Measurements from ENCODE around the gene SATB1. TPM values are rescaled to one million over a fixed set of nuclear protein-coding genes. Genes with fewer than 3 reads are reported as not detected.
"Not testable (repeated sequence)": the region's sequence is repeated elsewhere in the genome, so short reads cannot be mapped to it uniquely, and the experiment has no call there.

The SATB1 gene
- total and polyA plus RNA-seq, 5 experiments from 2014 or later = 196 to 436 (median 265) TPM

DNA sequence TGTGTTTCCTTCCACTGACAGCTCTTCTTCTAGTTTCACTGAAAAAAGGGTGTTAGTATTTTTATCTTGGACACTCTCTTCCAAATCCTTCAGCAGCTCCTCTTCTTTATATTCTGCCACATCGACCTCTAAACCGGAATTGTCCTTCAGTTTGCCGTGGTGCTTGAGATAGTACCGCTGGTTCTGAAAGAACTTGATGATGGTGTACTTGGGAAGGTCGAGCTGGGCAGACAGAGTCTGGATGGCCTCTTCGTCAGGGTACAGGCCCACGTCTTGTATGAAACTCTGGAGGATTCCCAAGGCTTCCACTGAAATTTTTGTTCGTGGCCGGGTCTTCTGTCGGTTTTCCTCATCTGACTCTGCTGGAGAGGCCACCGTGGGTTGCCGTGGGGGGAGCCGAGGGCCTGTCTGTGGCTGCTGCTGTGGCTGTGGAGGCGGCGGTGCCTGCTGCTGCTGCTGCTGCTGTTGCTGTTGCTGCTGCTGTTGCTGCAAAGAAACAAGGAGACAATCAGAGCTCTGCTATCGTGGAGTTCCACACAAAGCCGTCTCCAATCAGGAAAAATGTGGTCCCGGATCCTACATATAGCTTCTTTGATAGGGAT is 75.8 kb downstream of the SATB1 start:
- Mint-ChIP-seq H3K9me3 (no peaks in the 10 kb centered on the region), H3K27me3 (no peaks in the 10 kb centered on the region), H3K27ac (peak overlapping the region; percentile 37 to 90 (median 80)), H3K36me3 (peaks cover 7 to 70% (median 38%) of the 10 kb centered on the region in 3 donors), H3K4me1 (peaks cover 31 to 58% (median 57%) of the 10 kb centered on the region in 4 donors), H3K4me3 (peak overlapping the region in 5 of 10 donors; percentile 3 to 60 (median 20))
- DNase-seq (no peak), ATAC-seq (peak; percentile 16 to 32)
- POLR2A ChIA-PET = interaction anchor here (1.6 kb wide), 1 partner anchor 62 kb away, joined by 3 read pairs; no protein-coding TSS in a partner anchor

DNA sequence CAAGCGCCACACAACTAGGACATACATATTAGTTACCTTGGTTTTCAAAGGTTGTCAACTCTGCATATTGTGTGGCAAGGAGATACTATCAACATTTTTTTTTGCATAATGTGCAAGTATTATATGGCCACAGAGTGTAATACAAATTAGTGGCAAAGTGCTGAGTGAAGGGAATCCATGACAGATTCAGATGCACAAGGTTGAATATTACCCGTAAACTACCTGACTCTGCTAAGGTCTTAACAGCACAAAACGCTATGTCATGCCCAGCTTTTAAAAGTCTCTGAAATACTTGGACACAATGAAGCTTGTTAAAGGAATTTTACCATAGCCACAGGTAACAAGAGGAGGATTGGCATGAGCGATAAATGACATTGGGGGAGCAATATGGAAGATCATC is 79.0 kb downstream of the SATB1 start:
- Mint-ChIP-seq H3K9me3 (no peaks in the 10 kb centered on the region), H3K4me3 (no peak overlapping the region), H3K27me3 (no peaks in the 10 kb centered on the region), H3K4me1 (peaks cover 17 to 42% (median 38%) of the 10 kb centered on the region in 4 donors), H3K27ac (peak overlapping the region in 6 of 10 donors; percentile 7 to 79 (median 49)), H3K36me3 (peaks cover 7 to 41% (median 23%) of the 10 kb centered on the region in 3 donors)
- POLR2A ChIA-PET = interaction anchor here (0.7 kb wide), 1 partner anchor 481 kb away, joined by 3 read pairs; no protein-coding TSS in a partner anchor
- ATAC-seq = peak in 1 of 2 donors; percentile 22
- DNase-seq = no peak

GRCh38 chr3:18345015-18345367 is 80.1 kb downstream of the SATB1 start:
- Mint-ChIP-seq H3K9me3 (no peaks in the 10 kb centered on the region), H3K4me1 (peaks cover 14 to 37% (median 32%) of the 10 kb centered on the region in 4 donors)

GRCh38 chr3:18344306-18345014 is 80.7 kb downstream of the SATB1 start:
- Mint-ChIP-seq H3K4me1 (peaks cover 9 to 32% (median 26%) of the 10 kb centered on the region in 4 donors), H3K27me3 (peaks cover 0 to 2% (median 0%) of the 10 kb centered on the region in 5 donors), H3K9me3 (no peaks in the 10 kb centered on the region), H3K36me3 (peaks cover 7 to 25% (median 12%) of the 10 kb centered on the region in 3 donors), H3K4me3 (peak overlapping the region in 2 of 10 donors; percentile 3 to 27), H3K27ac (peak overlapping the region in 3 of 10 donors; percentile 4 to 47 (median 46))
- DNase-seq (no peak), ATAC-seq (peak; percentile 38 to 49)
- POLR2A ChIA-PET = interaction anchor here (0.7 kb wide), 1 partner anchor 257 kb away, joined by 8 read pairs; no protein-coding TSS in a partner anchor

More at GRCh38 chr3:18345015-18345367, 80.1 kb downstream of the SATB1 start:
- ATAC-seq = peak; percentile 32 to 34
- DNase-seq = no peak
- peak overlapping the region in 3 of 10 donors; percentile 3 to 27 (median 3) for H3K4me3 Mint-ChIP-seq
- peaks cover 0 to 2% (median 0%) of the 10 kb centered on the region in 5 donors for H3K27me3 Mint-ChIP-seq
- peaks cover 7 to 31% (median 16%) of the 10 kb centered on the region in 3 donors for H3K36me3 Mint-ChIP-seq
- POLR2A ChIA-PET = no interaction called here
- peak overlapping the region in 5 of 10 donors; percentile 2 to 51 (median 46) for H3K27ac Mint-ChIP-seq

DNA sequence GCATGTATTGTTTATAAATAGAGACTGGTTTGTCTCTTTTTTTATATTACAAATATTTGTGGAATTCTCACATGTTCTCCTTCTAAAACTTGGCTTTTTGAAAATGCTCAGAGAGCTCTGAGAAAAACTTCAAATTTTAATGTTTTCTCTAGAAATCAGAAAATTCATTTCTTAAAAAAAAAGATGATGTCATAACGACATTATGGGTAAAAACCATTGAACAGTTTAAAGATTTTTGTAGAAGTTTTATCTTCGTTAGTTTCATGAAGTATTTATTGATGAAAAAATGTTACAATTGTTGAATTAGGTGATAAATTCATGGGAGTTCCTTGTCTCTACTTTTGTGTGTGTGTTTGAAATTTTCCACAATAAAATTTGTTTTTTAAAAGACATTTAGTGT is 81.3 kb downstream of the SATB1 start:
- DNase-seq (no peak), ATAC-seq (no peak)
- peaks cover 0 to 2% (median 0%) of the 10 kb centered on the region in 5 donors for H3K27me3 Mint-ChIP-seq
- H3K36me3 Mint-ChIP-seq = peaks cover 2 to 19% (median 5%) of the 10 kb centered on the region in 3 donors
- H3K9me3 Mint-ChIP-seq = no peaks in the 10 kb centered on the region
- H3K4me3 Mint-ChIP-seq = peak overlapping the region in 1 of 10 donors; percentile 7
- peak overlapping the region in 2 of 10 donors; percentile 4 to 47 for H3K27ac Mint-ChIP-seq
- H3K4me1 Mint-ChIP-seq = peaks cover 5 to 29% (median 20%) of the 10 kb centered on the region in 4 donors
- POLR2A ChIA-PET = no interaction called here

- DNase-seq (no peak), ATAC-seq (no peak)
- no peak overlapping the region for H3K4me3 Mint-ChIP-seq
- H3K27me3 Mint-ChIP-seq = peaks cover 0 to 4% (median 0%) of the 10 kb centered on the region in 5 donors
- peaks cover 0 to 2% (median 0%) of the 10 kb centered on the region in 9 donors for H3K9me3 Mint-ChIP-seq
- no peak overlapping the region for H3K27ac Mint-ChIP-seq
- H3K36me3 Mint-ChIP-seq = no peaks in the 10 kb centered on the region
- POLR2A ChIA-PET = no interaction called here
- peaks cover 3 to 19% (median 13%) of the 10 kb centered on the region in 4 donors for H3K4me1 Mint-ChIP-seq
These were observed 86.2 kb downstream of the SATB1 start for GRCh38 chr3:18338827-18339514.

- POLR2A ChIA-PET = no interaction called here
- Mint-ChIP-seq H3K9me3 (peaks cover 0 to 2% (median 0%) of the 10 kb centered on the region in 9 donors), H3K4me3 (no peak overlapping the region), H3K4me1 (peaks cover 3 to 14% (median 11%) of the 10 kb centered on the region in 4 donors), H3K36me3 (no peaks in the 10 kb centered on the region), H3K27ac (no peak overlapping the region), H3K27me3 (peaks cover 0 to 4% (median 0%) of the 10 kb centered on the region in 5 donors)
- DNase-seq (no peak), ATAC-seq (no peak)
These were observed 87.9 kb downstream of the SATB1 start for GRCh38 chr3:18337231-18337630.

GRCh38 chr3:18334837-18335601 is 90.1 kb downstream of the SATB1 start:
- no peak for DNase-seq
- Mint-ChIP-seq H3K27me3 (peaks cover 0 to 2% (median 0%) of the 10 kb centered on the region in 5 donors), H3K4me3 (peak overlapping the region in 2 of 10 donors; percentile 5 to 6), H3K4me1 (peaks cover 3 to 14% (median 11%) of the 10 kb centered on the region in 4 donors), H3K36me3 (peaks cover 0 to 7% (median 3%) of the 10 kb centered on the region in 3 donors), H3K9me3 (peaks cover 0 to 8% (median 0%) of the 10 kb centered on the region in 9 donors), H3K27ac (peak overlapping the region in 1 of 10 donors; percentile 49)
- POLR2A ChIA-PET = interaction anchor here (0.6 kb wide), 1 partner anchor 1175 kb away, joined by 3 read pairs; no protein-coding TSS in a partner anchor
- ATAC-seq = no peak

DNA sequence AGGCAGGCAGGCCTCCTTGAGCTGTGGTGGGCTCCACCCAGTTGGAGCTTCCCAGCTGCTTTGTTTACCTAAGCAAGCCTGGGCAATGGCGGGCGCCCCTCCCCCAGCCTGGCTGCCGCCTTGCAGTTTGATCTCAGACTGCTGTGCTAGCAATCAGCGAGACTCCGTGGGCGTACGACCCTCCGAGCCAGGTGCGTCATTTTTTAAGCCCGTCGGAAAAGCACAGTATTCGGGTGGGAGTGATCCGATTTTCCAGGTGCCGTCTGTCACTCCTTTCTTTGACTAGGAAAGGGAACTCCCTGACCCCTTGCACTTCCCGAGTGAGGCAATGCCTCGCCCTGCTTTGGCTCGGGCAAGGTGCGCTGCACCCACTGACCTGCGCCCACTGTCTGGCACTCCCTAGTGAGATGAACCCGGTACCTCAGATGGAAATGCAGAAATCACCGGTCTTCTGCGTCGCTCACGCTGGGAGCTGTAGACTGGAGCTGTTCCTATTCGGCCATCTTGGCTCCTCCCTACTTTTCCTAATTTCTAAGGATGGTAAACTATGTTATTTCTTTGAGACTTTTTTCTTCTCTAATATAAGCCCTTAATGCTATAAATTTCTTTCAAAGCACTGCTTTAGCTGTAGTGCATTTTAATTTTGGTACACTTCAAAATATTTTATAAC is 94.2 kb downstream of the SATB1 start:
- POLR2A ChIA-PET, DNase-seq, H3K27me3 Mint-ChIP-seq, H3K36me3 Mint-ChIP-seq, H3K4me3 Mint-ChIP-seq, H3K27ac Mint-ChIP-seq, ATAC-seq: not testable (repeated sequence)
- H3K9me3 Mint-ChIP-seq = peaks cover 0 to 19% (median 6%) of the 10 kb centered on the region in 9 donors
- peaks cover 5 to 12% (median 10%) of the 10 kb centered on the region in 4 donors for H3K4me1 Mint-ChIP-seq

- H3K36me3 Mint-ChIP-seq = no peaks in the 10 kb centered on the region
- H3K27ac Mint-ChIP-seq = peak overlapping the region in 1 of 10 donors; percentile 1
- POLR2A ChIA-PET = no interaction called here
These were observed 117.0 kb downstream of the SATB1 start for GRCh38 chr3:18308096-18308650.

DNA sequence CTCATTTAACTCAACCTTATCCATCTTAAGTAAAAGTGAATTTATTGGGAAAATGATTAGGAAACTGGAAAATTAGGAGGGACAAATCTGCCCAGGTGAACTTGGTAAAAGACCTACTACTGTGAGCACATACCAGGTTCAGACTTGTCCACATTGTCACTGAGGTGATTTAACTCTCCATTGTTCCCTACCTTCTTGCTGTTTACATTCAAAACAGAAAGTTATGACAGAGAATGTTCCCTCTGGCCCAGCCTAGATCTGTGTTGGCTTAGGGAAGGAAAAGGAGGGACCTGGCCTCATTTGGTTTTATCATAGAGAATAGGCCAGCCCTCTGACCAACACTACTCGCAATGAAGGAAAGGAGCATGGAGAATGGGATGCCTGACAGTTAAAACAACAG is 117.6 kb downstream of the SATB1 start:
- DNase-seq (no peak), ATAC-seq (no peak)
- peak overlapping the region in 1 of 10 donors; percentile 44 for H3K27ac Mint-ChIP-seq
- peaks cover 0 to 2% (median 0%) of the 10 kb centered on the region in 4 donors for H3K4me1 Mint-ChIP-seq
- no peaks in the 10 kb centered on the region for H3K36me3 Mint-ChIP-seq
- no peak overlapping the region for H3K4me3 Mint-ChIP-seq
- H3K9me3 Mint-ChIP-seq = no peaks in the 10 kb centered on the region
- POLR2A ChIA-PET = no interaction called here
- H3K27me3 Mint-ChIP-seq = no peaks in the 10 kb centered on the region

More at GRCh38 chr3:18308096-18308650, 117.0 kb downstream of the SATB1 start:
- H3K4me3 Mint-ChIP-seq = no peak overlapping the region
- no peaks in the 10 kb centered on the region for H3K27me3 Mint-ChIP-seq
- no peaks in the 10 kb centered on the region for H3K9me3 Mint-ChIP-seq
- no peak for DNase-seq
- peaks cover 0 to 2% (median 0%) of the 10 kb centered on the region in 4 donors for H3K4me1 Mint-ChIP-seq
- ATAC-seq = no peak

Data from naive thymus-derived CD8-positive, alpha-beta T cell (primary cell).